T-helper 9 cell (primary cell): ENCODE data around the gene ZNF248.
"Not testable (repeated sequence)": the region's sequence is repeated elsewhere in the genome, so short reads cannot be mapped to it uniquely, and the experiment has no call there.

Experiments
- DNase-seq: peaks from one replicate; pipeline ENCODE4 v3.0.0-alpha.2; 2020

The ZNF248 gene

DNA sequence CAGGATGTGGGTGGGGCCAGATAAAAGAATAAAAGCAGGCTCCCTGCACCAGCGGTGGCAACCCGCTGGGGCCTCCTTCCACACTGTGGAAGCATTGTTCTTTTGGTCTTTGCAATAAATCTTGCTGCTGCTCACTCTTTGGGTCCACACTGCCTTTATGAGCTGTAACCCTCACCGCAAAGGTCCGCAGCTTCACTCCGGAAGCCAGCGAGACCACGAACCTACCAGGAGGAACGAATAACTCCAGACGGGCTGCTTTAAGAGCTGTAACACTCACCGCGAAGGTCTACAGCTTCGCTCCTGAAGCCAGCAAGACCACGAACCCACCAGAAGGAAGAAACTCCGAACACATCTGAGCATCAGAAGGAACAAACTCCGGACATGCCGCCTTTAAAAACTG is 119.2 kb downstream of the ZNF248 start:
- not testable (repeated sequence) for DNase-seq

DNA sequence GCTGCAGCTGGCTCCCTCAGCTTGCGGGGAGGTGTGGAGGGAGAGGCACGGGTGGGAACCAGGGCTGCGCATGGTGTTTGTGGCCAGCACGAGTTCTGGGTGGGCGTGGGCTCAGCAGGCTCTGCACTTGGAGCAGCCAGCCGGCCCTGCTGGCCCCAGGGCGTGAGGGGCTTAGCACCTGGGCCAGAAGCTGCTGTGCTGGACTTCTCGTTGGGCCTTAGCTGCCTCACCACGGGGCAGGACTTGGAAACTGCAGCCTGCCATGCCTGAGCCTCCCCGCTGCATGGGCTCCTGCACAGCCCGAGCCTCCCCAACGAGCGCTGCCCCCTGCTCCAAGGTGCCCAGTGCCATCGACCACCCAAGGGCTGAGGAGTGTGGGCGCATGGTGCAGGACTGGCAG is 120.1 kb downstream of the ZNF248 start:
- DNase-seq, result no peak

DNA sequence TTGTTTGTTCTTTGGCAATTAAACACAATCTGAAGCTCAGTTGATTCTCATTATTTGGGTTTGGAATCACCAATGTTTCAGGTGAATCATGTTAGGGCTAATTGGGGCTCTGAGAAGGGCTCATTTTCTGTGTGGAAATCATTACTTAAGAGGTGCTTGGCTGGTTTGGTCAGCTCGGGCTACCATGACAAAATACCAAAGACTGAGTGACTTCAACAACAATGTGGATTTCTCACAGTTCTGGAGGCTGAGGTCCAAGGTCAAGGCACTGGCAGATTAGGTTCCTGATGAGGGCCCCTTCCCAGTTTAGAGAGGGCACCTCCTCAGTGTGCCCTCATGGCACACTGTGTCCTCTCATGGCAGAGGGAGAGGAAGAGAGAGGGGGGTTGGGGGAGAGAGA is 121.3 kb downstream of the ZNF248 start:
- no peak for DNase-seq

GRCh38 chr10:37734971-37735370 is 122.4 kb downstream of the ZNF248 start:
- no peak for DNase-seq
